Adrenal gland (tissue), 5 donors: ENCODE data around the gene FBN3.

Experiments used
- POLR2A ChIP-seq, 2 donors: fragments of 450-650 bp; IDR thresholded peaks; one replicate each; pipeline ENCODE4 v1.6.1; 2017; ENCODE audit warnings: antibody characterized with exemption in 2 of 2, mild to moderate bottlenecking in 2 of 2, moderate library complexity in 1 of 2
- TF ChIP-seq, protein P1 (sequence below), 6 experiments: fragments of 450-650 bp in 4 of 6; fragments of 200-600 bp in 2 of 6; sonication (generic) in 1 of 6; IDR thresholded peaks; 1 replicate in 5 of 6; 2 replicates in 1 of 6; pipeline versions ENCODE4 v1.5.1 to v1.8.0; 2016 to 2021; ENCODE audit warnings: antibody characterized with exemption in 6 of 6, mild to moderate bottlenecking in 2 of 6, moderate library complexity in 1 of 6
- donor health status: DM: no; HTN: no; CAD: no.

DNA sequence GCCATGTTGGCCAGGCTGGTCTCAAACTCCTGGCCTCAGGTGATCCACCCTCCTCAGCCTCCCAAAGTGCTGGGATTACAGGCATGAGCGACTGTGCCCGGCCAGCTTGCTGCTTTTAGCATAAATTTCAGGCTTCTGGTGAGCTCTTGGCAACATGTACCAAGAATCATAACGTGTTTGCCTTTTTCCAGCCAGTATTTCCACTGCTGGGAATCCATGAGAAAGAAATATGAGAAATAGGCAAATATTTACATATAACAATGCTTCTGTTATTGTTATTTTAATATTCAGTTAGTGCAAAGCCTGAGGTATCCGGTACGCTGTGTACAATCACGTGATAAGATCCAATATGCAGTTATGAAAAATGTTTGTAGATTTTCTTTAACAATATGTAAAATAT is 30.6 kb upstream of the FBN3 start:
- TF ChIP-seq, protein P1, sequence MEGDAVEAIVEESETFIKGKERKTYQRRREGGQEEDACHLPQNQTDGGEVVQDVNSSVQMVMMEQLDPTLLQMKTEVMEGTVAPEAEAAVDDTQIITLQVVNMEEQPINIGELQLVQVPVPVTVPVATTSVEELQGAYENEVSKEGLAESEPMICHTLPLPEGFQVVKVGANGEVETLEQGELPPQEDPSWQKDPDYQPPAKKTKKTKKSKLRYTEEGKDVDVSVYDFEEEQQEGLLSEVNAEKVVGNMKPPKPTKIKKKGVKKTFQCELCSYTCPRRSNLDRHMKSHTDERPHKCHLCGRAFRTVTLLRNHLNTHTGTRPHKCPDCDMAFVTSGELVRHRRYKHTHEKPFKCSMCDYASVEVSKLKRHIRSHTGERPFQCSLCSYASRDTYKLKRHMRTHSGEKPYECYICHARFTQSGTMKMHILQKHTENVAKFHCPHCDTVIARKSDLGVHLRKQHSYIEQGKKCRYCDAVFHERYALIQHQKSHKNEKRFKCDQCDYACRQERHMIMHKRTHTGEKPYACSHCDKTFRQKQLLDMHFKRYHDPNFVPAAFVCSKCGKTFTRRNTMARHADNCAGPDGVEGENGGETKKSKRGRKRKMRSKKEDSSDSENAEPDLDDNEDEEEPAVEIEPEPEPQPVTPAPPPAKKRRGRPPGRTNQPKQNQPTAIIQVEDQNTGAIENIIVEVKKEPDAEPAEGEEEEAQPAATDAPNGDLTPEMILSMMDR (IDR thresholded peaks at IDR 0.05) = no peak
- no peak for TF ChIP-seq POLR2A (IDR thresholded peaks at IDR 0.05)
